ENCODE data around the gene FOXE3.

The FOXE3 gene

GRCh38 chr1:47420547-47420946 is 4.5 kb downstream of the FOXE3 start:
- H3K4me3 ChIP-seq (ENCODE audit: low read depth, low read length) = no peak overlapping the region
- TF ChIP-seq CTCF (IDR thresholded peaks at IDR 0.05; ENCODE audit: borderline replicate concordance, insufficient read depth, low read depth, low read length) = no peak

- TF ChIP-seq CTCF (IDR thresholded peaks at IDR 0.05; ENCODE audit: borderline replicate concordance, insufficient read depth, low read depth, low read length) = no peak
- H3K4me3 ChIP-seq (ENCODE audit: low read depth, low read length) = no peak overlapping the region
Measured at GRCh38 chr1:47423872-47424271, 7.8 kb downstream of the FOXE3 start.

GRCh38 chr1:47424336-47424982 is 8.4 kb downstream of the FOXE3 start:
- H3K4me3 ChIP-seq (ENCODE audit: low read depth, low read length) = no peak overlapping the region
- peak; percentile 61 for TF ChIP-seq CTCF (IDR thresholded peaks at IDR 0.05; ENCODE audit: borderline replicate concordance, insufficient read depth, low read depth, low read length)

- TF ChIP-seq CTCF (IDR thresholded peaks at IDR 0.05; ENCODE audit: borderline replicate concordance, insufficient read depth, low read depth, low read length) = no peak
- H3K4me3 ChIP-seq (ENCODE audit: low read depth, low read length) = no peak overlapping the region
Measured at GRCh38 chr1:47431534-47431933, 15.4 kb downstream of the FOXE3 start.

- TF ChIP-seq CTCF (IDR thresholded peaks at IDR 0.05; ENCODE audit: borderline replicate concordance, insufficient read depth, low read depth, low read length) = peak; percentile 68
- no peak overlapping the region for H3K4me3 ChIP-seq (ENCODE audit: low read depth, low read length)
Measured at GRCh38 chr1:47432071-47433036, 16.3 kb downstream of the FOXE3 start.

- H3K4me3 ChIP-seq (ENCODE audit: low read depth, low read length) = no peak overlapping the region
- no peak for TF ChIP-seq CTCF (IDR thresholded peaks at IDR 0.05; ENCODE audit: borderline replicate concordance, insufficient read depth, low read depth, low read length)
Measured at GRCh38 chr1:47433037-47433421, 16.9 kb downstream of the FOXE3 start.

Data from GM12875 (cell line).